Left lobe of liver (tissue), 2 donors: Measurements from ENCODE around the gene CYP24A1. TPM values are rescaled to one million over a fixed set of nuclear protein-coding genes. Genes with fewer than 3 reads are reported as not detected.

Experiments used
- ATAC-seq: fragments of 200-7000 bp; cut with Tn5 transposase; one replicate; pipeline ENCODE4 v1.9.1; 2020; ENCODE audit warnings: mild to moderate bottlenecking, moderate library complexity
- DNase-seq: peaks from one replicate; pipeline ENCODE4 v3.0.0-alpha.2; 2020; ENCODE audit warnings: low spot score
- total RNA-seq: library from RNA; stranded (reverse); gene quantifications from one replicate; pipeline ENCODE4 v1.2.1, GENCODE V29; 2021
- donor health status: DM: no; HTN: no; CAD: no; lungs with moderate emphysema.
- donor health status: DM: no; HTN: yes; CAD: no.

Gene CYP24A1
- total RNA-seq, 1 donor from 2014 or later, result not detected

GRCh38 chr20:54158856-54159418, 14.8 kb downstream of the CYP24A1 start:
- no peak for DNase-seq
- ATAC-seq, result no peak

GRCh38 chr20:54158226-54158625, 15.6 kb downstream of the CYP24A1 start:
- no peak for ATAC-seq

GRCh38 chr20:54156981-54157835, 16.6 kb downstream of the CYP24A1 start:
- DNase-seq (no peak), ATAC-seq (no peak)

More at GRCh38 chr20:54158226-54158625, 15.6 kb downstream of the CYP24A1 start:
- no peak for DNase-seq

- no peak for ATAC-seq
- no peak for DNase-seq
Observed at GRCh38 chr20:54156522-54156921, 17.3 kb downstream of the CYP24A1 start.

GRCh38 chr20:54155736-54156317, 18.0 kb downstream of the CYP24A1 start:
- ATAC-seq, result no peak

GRCh38 chr20:54154439-54154838, 19.3 kb downstream of the CYP24A1 start:
- no peak for DNase-seq
- ATAC-seq, result no peak

More at GRCh38 chr20:54155736-54156317, 18.0 kb downstream of the CYP24A1 start:
- DNase-seq, result no peak

DNA sequence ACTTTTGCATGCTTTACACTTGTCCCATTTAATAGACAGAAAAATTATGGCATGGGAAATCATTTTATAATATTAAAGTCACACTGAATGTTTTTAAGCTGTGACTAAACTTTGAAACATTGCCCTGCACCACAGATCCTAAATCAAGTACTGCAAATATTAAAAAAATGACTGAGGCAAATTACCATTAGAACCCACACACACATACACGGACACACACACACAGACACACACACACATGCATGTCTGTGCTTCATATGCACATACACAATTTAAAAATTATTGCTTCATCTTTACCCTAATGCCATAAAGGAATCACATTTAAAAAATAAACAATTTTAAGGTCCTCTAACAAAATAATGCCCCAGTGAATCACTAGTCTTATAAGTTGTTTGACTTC, 19.9 kb downstream of the CYP24A1 start:
- no peak for ATAC-seq
- no peak for DNase-seq

DNA sequence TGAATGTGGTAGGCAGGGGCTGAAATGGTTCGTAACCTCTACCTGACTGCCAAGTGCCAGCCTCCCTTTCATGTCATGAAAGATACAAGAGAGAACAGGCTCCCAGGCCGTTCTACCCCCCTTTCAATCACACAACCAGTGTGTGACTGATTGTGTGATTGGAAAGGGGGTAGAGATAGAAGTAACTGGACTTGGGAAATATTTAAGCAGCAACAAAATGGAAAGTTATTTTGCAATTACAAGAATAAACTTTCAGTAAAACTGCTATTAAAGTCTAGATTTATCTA, 20.8 kb downstream of the CYP24A1 start:
- ATAC-seq (peak; percentile 90), DNase-seq (no peak)

DNA sequence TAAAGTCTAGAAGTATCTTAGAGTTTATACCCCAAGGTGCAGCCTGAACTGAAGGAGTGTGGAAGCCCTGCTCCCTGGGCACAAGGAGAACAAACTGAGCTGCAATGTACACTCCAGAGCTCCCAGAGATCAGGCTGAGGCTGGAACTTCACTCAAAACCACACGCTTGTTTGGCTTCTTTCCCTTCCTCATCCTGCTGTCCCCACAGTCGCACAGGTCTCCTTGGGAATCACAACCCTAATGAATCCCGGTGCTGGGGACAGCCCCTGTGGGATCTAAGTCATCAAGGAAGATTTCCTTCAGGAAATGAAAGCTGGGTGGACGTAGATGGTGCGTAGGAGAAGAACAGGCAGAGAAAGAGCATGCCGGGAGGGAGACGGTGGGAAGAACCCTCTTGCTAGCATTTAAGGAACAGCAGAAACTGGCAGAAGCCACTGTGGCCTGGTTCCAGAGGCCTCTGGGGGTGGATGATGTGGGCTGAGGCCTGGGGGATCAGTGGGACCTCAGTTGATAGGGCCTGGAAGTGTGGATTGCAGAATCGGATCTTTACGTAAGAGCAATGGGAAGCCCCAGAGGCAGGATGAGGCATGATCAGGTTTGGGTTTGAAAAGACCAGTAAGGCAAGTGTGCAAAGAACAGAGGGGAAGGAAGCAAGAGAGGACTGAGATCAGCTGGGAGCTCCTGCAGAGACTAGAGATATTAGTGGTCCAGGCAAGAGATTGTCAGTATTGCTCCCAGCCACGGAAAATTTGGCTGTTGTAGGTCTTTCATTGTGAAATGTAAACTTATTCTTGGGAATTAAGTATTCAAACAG, 21.4 kb downstream of the CYP24A1 start:
- no peak for DNase-seq
- ATAC-seq, result no peak

GRCh38 chr20:54151511-54152226, 22.1 kb downstream of the CYP24A1 start:
- no peak for DNase-seq

GRCh38 chr20:54151075-54151439, 22.7 kb downstream of the CYP24A1 start:
- DNase-seq, result no peak
- ATAC-seq, result no peak

More at GRCh38 chr20:54151511-54152226, 22.1 kb downstream of the CYP24A1 start:
- ATAC-seq, result no peak

- no peak for ATAC-seq
- no peak for DNase-seq
Observed at GRCh38 chr20:54149765-54150264, 24.0 kb downstream of the CYP24A1 start.

- ATAC-seq (peak; percentile 30), DNase-seq (no peak)
Observed at GRCh38 chr20:54148947-54149764, 24.6 kb downstream of the CYP24A1 start.

- ATAC-seq (no peak), DNase-seq (no peak)
Observed at GRCh38 chr20:54146672-54147071, 27.1 kb downstream of the CYP24A1 start.

- ATAC-seq (no peak), DNase-seq (no peak)
Observed at GRCh38 chr20:54144847-54145414, 28.9 kb downstream of the CYP24A1 start.

GRCh38 chr20:54140927-54141566, 32.7 kb downstream of the CYP24A1 start:
- DNase-seq, result no peak
- no peak for ATAC-seq

GRCh38 chr20:54140486-54140885, 33.3 kb downstream of the CYP24A1 start:
- DNase-seq, result no peak

DNA sequence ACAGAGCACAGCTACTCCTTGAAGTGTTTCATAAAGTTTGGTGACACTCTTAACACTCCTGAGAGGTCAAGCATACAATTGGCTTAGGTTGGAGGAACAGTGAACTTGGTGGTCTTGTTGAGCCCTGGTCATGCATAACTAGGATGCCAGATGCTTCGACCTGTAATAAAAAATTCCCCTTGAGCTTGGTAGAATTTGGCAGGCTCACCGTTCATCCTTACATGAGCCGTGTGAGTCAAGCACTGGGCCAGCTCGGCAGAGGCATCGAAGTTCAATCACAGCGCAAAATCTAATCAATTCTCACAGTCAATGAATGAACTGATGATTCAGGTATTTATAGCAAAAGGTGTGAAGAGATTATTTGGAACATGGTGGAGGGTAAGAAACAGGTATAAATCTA, 33.7 kb downstream of the CYP24A1 start:
- no peak for ATAC-seq
- no peak for DNase-seq

More at GRCh38 chr20:54140486-54140885, 33.3 kb downstream of the CYP24A1 start:
- no peak for ATAC-seq

GRCh38 chr20:54139188-54139587, 34.6 kb downstream of the CYP24A1 start:
- DNase-seq (no peak), ATAC-seq (no peak)
